ENCODE measurements around the gene EPB41L4B. TPM values are rescaled to one million over a fixed set of nuclear protein-coding genes. Genes with fewer than 3 reads are reported as not detected.

The EPB41L4B gene
- total and polyA plus RNA-seq, 2 of the 4 experiments (the other 2 are of a cell fraction): 0.36 to 0.54 TPM

DNA sequence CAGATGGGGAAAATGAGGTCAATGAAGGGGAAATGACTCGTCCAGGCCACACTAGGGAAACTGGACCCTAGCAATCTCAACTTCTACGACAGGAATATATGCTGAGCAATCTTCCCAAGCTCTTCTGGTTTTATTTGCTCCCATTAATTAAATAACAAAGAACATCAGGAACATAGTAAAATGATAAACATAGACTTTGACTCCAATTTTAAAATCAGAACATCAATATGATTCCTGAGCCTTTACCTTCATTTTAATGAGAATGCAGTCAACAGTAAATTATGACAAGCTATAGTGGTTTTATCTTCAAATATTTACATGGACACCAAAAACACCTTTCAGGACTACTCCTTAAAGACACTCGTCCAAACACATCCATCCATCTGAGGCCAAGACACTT is 79.7 kb downstream of the EPB41L4B start:
- no CpG with 5 or more reads among the region's 3 CpGs for WGBS, 2 experiments (ENCODE audit: extremely low coverage in 2 of 2, insufficient read length in 1 of 2)
- no peak for ATAC-seq (ENCODE audit: low read depth)

More for the DNA sequence above, 79.7 kb downstream of the EPB41L4B start:
- Histone ChIP-seq H2AK5ac (ENCODE audit: low read depth, low read length) (no peak overlapping the region), H2BK15ac (ENCODE audit: low read depth, low read length) (no peak overlapping the region), H3K36me3 (ENCODE audit: control insufficient read depth, insufficient read depth, low read length) (no peaks in the 10 kb centered on the region), H3K9me1 (ENCODE audit: insufficient read depth, low read length) (no peaks in the 10 kb centered on the region), H3K14ac (replicated peaks; ENCODE audit: low read depth, low read length) (no peak overlapping the region), H3K27me3 (ENCODE audit: control insufficient read depth, insufficient read depth, low read length) (peaks cover 14% of the 10 kb centered on the region), H3K27ac (ENCODE audit: insufficient read depth, low read length) (no peak overlapping the region), H3K23ac (ENCODE audit: low read depth, low read length) (no peak overlapping the region), H3K9ac (ENCODE audit: low read depth, low read length) (no peak overlapping the region), H3K9me3 (ENCODE audit: control insufficient read depth, insufficient read depth, low read length) (no peaks in the 10 kb centered on the region), H2AFZ (replicated peaks; ENCODE audit: low read length, poor library complexity) (no peak overlapping the region), H3K56ac (ENCODE audit: extremely low read depth, insufficient read depth, low read length) (no peak overlapping the region), H3K4me3 (ENCODE audit: insufficient read depth, low read depth, low read length) (no peak overlapping the region), H2BK120ac (ENCODE audit: low read depth, low read length) (no peak overlapping the region), H3K4me2 (ENCODE audit: low read depth, low read length) (no peak overlapping the region), H2BK20ac (ENCODE audit: low read depth, low read length) (no peak overlapping the region), H4K8ac (ENCODE audit: low read depth in 2 of 2, low read length in 2 of 2) (no peak overlapping the region), H4K20me1 (ENCODE audit: insufficient read depth, low read length) (no peaks in the 10 kb centered on the region), H3K79me1 (ENCODE audit: low read depth in 1 of 2, low read length in 2 of 2) (no peaks in the 10 kb centered on the region), H4K5ac (ENCODE audit: low read depth, low read length) (no peak overlapping the region), H2AK9ac (replicated peaks; ENCODE audit: low read depth, low read length, poor library complexity) (no peak overlapping the region), H3K18ac (ENCODE audit: low read depth, low read length) (no peak overlapping the region), H2BK5ac (ENCODE audit: low read depth, low read length, poor library complexity, severe bottlenecking) (no peak overlapping the region), H3K4me1 (ENCODE audit: control insufficient read depth, insufficient read depth, low read length) (no peaks in the 10 kb centered on the region), H3K4ac (ENCODE audit: low read depth, low read length) (no peak overlapping the region), H4K91ac (ENCODE audit: insufficient read depth, low read depth, low read length) (no peak overlapping the region)
- dilution Hi-C loops (cut with HindIII; ENCODE audit: low sequenced_read_pairs, unreplicated experiment): no loop called here
- in situ Hi-C loops (cut with MboI; ENCODE audit: low sequenced_read_pairs): no loop called here
- ChIA-PET POLR2A (ENCODE audit: unreplicated experiment) (no interaction called here), CTCF (no interaction called here)
- intact Hi-C loops (cut with micrococcal nuclease): no loop called here
- no peak for DNase-seq
- no peak for TF ChIP-seq RCOR1 (IDR thresholded peaks at IDR 0.05; ENCODE audit: insufficient replicate concordance, low read length)
- TF ChIP-seq RFX5 (IDR thresholded peaks at IDR 0.05; ENCODE audit: low read depth, low read length): no peak
- TF ChIP-seq, protein P1, sequence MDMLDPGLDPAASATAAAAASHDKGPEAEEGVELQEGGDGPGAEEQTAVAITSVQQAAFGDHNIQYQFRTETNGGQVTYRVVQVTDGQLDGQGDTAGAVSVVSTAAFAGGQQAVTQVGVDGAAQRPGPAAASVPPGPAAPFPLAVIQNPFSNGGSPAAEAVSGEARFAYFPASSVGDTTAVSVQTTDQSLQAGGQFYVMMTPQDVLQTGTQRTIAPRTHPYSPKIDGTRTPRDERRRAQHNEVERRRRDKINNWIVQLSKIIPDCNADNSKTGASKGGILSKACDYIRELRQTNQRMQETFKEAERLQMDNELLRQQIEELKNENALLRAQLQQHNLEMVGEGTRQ (IDR thresholded peaks at IDR 0.05; ENCODE audit: low read depth, low read length): no peak
- no peak for TF ChIP-seq MAFK (IDR thresholded peaks at IDR 0.05; ENCODE audit: low read depth, low read length)
- no peak for TF ChIP-seq BHLHE40 (IDR thresholded peaks at IDR 0.05; ENCODE audit: low read depth, low read length)
- TF ChIP-seq CHD1 (IDR thresholded peaks at IDR 0.05; ENCODE audit: low read depth, low read length): no peak
- TF ChIP-seq CEBPB (IDR thresholded peaks at IDR 0.05; ENCODE audit: low read depth, low read length): no peak
- no peak for TF ChIP-seq RAD21 (IDR thresholded peaks at IDR 0.05; ENCODE audit: low read length)
- TF ChIP-seq, protein P2, sequence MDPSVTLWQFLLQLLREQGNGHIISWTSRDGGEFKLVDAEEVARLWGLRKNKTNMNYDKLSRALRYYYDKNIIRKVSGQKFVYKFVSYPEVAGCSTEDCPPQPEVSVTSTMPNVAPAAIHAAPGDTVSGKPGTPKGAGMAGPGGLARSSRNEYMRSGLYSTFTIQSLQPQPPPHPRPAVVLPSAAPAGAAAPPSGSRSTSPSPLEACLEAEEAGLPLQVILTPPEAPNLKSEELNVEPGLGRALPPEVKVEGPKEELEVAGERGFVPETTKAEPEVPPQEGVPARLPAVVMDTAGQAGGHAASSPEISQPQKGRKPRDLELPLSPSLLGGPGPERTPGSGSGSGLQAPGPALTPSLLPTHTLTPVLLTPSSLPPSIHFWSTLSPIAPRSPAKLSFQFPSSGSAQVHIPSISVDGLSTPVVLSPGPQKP (IDR thresholded peaks at IDR 0.05; ENCODE audit: borderline replicate concordance, low read depth, low read length): no peak
- no peak for TF ChIP-seq POLR2A (IDR thresholded peaks at IDR 0.05; ENCODE audit: low read depth, low read length)
- no TSS peak for BruUV-seq (replicated peaks)

Data from IMR-90 (cell line).